HG02938 (cell line): ENCODE measurements around the gene POLR3H.
"Not testable (repeated sequence)": the region's sequence is repeated elsewhere in the genome, so short reads cannot be mapped to it uniquely, and the experiment has no call there.

ENCODE experiments used
- ATAC-seq: cut with Tn5 transposase; IDR thresholded peaks from one replicate; pipeline ENCODE4 v1.9.1; 2021; ENCODE audit warnings: mild to moderate bottlenecking, moderate library complexity; ENCODE audit not compliant: unreplicated experiment

POLR3H gene

DNA sequence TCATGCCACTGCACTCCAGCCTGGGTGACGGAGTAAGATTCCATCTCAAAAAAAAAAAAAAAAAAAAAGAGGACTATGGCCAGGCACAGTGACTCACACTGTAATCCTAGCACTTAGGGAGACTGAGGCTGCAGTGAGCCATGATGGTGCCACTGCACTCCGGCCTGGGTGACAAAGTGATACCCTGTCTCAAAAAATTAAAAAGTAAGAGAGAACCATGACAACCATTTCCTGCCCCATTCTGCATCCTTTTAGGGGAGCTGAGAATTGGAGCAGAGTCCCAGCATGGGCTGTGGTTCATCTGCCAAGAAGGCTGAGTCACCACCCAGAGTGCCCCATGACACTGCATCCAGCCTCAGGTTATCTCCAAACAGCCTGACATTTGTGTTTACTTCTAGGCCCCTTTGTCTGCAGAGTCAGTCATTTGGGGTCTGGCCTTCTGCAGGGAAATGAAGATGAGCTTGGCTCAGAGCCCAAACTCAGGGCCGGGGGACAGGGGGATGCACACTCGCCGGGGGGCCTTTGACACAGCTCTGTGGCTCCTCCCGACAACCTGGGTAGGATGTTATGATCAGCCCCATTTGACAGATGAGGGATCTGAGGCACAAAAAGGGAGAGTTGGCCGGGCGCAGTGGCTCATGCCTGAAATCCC, 21.3 kb upstream of the POLR3H start:
- ATAC-seq: no peak

DNA sequence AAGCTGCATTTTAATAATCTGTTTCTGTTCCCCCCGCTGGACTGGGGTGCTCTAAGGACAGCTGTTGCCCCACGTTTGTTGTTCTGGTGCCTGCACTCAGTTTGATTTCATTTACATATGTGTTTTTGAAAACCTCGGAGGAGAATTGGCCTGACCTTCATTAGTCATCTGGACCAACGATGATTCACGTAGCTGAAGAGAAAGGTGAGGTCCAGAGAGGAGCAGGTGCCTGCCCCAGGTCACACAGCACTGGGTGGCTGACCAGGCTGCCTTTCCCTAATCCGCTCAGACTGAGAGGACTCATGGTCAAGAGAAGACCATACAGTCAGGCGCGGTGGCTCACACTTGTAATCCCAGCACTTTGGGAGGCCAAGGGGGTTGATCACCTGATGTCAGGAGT, 20.3 kb upstream of the POLR3H start:
- no peak for ATAC-seq

DNA sequence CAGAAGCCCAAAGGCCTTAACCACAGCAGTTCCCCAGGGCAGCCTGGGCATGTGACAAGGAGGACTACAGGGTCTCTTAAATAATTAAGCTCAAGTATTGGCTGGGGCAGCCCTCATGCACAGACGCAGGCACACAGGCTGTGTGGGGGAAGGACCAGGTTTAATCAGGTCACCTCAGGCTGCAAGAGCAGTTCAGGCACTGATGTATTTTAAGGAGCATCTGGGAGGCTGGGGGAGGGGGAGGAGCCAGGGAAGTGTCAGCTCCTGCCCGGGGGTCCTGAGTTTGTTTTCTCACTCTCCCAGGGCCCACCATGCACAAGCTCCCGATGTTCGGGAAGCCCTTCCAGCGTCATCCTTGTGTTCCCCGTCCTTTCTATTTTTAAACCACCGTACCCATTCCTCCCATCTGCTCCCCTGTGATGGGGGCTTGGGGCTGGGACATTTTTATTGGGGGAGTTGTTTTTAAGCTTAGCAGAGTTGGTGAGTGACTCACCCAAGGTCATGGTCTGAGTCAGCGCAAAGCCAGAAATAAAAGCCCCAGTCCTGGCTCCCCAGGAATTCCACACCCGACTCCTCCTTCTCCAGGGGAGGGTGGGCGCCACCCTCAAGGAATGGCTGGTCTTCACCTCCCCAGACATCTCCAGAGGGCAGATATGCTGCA, 18.9 kb upstream of the POLR3H start:
- ATAC-seq: no peak

DNA sequence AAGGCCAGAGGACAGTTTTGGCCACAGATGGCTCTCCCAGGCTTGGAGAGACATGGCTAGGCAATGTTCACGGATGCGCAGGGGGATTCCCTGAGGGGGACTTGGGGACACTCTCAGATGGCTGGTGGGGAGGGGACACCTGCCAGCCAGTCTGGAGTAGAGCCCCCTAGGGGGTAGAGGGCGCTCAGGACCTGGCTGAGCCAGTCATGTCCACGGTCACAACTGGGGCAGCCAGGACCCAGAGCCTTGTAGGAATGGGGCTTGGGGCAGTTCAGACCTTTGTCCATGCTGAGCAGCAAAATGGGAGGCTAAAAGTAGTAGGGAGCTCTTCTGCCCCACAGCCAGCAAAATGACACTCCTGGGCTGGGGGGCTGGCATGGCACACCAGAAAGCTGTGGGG, 18.2 kb upstream of the POLR3H start:
- ATAC-seq: no peak

DNA sequence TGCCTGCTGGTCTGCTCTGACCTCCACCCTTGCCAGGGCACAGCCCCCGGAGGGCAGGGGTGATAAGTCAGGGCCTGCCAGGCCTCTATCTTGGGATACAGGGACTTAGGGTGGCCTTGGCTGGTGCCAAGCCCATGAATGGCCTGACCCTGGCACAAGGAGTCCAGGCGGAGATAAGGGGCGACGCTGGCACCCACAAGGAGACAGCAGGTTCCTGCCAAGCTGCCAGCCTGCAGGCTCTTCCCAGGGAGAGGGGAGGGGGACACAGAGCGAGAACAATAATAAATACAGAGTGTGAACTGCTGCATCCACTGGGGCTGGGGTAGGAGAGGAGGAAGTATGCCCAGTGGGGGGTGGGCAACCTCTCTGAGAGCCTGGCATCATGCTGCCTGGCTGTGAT, 17.5 kb upstream of the POLR3H start:
- ATAC-seq: no peak

DNA sequence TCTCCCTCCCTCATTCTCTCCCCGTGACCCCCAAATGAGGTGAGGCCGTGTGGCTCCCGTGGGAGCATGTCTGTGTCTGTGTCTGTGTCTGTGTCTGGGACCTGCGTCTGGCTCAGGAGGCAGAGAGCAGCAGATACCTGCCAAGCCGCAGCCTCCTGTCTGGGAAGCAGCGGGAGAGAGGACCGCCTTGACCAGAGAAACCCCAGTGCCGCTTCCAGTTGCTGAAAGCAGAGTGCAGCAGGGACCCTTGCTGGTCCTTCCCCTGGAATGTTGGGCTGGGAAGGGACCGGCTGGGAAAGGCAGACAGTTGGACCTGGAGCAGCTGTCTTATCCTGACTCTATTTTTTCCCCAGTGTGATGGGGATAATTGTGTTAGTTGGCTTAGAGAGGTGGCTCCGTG, 17.1 kb upstream of the POLR3H start:
- ATAC-seq: no peak

DNA sequence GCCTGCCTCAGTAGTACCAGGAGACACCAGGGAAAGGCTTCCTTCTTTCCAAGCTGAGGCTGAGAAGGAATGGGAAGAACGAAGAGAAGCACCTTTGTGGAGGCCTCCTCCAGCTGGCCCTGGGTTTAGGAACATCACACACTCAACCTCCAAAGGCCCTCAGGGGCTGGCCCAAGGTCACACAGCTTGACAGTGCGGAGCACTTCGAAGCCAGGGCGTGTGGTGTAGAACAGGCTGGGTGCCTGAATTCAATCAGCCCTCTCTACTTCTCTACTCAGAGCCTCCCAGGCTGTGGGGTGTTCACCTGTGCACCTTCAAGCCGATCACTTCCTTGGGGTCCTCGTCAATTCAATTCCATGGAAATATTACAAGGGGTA, 15.8 kb upstream of the POLR3H start:
- no peak for ATAC-seq

DNA sequence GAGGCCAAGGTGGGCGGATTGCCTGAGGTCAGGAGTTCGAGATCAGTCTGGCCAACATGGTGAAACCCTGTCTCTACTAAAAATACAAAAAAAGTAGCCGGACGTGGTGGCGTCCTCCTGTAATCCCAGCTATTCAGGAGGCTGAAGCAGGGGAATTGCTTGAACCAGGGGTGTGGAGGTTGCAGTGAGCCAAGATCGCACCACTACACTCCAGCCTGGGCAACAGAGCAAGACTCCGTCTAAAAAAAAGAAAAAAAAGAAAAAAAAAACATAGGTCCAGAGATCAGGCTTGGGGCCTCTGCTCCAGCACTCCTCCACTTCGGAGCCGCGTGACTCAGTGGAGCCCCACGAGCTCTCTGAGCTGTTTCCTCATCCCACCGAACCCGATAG, 14.0 kb upstream of the POLR3H start:
- not testable (repeated sequence) for ATAC-seq

DNA sequence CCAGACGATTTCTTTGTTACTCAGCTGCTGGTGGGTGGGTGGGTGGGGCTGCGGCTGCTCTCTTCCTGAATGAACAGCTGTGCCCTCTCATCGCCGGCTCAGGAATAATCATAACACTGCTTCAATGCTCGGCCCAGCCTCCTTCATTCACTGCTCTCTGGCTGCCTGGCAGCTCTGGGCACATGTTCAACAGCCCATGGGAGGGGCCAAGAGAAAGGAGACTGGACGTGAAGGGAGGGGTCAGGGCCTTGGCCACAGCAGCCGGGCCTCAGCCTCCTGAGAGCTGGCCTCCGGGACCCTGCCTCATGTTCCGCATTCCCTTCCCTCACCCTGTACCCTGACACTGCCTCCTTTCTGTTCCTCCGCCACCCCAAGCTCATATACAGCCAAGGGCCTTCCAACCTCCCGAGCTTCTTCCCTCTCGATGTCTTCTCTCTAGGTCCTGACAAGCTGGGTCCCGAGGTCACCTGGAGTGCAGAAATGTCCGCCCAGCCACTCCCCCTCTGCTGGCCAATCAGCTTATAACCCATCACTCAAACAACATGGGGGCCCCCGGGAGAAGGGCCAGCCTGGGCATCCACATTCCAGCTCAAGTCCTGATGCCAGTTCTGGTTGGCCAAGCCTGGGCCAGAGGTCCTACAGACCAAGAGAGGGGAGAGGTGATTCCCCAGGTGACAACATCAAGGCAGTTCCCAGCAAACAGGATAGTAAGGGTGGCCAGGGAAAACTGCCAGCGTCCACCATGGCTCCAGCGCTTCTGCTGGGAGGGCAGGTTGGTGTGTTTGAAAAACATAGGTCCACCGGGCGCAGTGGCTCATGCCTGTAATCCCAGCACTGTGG, 13.4 kb upstream of the POLR3H start:
- ATAC-seq: no peak

DNA sequence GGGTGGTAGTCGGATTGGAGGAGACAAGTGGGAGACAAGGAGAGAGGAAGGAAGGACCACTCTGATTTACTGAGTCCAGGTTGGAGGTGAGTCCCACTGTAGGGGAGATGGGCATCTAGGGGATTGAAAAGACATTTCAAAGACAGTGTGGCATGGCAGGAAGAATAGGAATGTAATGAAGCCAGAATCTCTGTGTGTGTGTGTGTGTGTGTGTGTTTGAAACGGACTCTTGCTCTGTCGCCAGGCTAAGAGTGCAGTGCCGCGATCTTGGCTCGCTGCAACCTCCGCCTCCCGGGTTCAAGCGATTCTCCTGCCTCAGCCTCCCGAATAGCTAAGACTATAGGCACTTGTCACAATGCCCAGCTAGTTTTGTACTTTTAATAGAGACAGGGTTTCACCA, 12.3 kb upstream of the POLR3H start:
- no peak for ATAC-seq

DNA sequence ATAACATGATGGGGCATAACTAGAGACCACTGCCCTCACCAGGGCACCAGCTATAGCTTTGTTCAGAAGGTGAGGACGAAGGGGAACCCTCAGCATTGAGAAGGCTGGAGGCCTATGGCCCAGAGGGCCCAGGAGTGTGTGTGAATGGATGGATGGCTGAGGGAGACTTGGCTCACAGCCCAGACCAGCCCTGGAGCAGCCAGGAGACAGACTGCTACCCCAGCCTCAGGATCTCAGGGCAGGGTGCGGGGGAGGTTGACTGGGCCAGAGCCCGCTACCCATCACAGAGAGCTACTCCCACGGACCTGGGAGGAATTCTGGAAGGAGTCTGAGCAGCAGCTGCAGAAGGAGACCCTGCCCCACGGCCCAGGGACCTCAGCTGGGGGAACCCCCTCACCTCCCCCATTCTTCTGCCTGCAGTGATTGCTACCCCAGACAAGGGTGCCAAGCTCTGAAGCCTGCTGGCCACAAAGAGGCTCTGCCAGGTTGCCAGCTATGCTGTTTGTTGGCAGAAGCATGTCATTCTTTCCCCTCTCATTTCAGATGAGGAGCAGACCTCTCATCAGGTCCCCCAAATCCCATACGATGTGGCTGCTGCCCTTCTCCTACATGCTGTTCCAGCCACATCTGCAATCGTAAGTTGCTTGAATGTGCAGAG, 11.2 kb upstream of the POLR3H start:
- ATAC-seq: no peak

DNA sequence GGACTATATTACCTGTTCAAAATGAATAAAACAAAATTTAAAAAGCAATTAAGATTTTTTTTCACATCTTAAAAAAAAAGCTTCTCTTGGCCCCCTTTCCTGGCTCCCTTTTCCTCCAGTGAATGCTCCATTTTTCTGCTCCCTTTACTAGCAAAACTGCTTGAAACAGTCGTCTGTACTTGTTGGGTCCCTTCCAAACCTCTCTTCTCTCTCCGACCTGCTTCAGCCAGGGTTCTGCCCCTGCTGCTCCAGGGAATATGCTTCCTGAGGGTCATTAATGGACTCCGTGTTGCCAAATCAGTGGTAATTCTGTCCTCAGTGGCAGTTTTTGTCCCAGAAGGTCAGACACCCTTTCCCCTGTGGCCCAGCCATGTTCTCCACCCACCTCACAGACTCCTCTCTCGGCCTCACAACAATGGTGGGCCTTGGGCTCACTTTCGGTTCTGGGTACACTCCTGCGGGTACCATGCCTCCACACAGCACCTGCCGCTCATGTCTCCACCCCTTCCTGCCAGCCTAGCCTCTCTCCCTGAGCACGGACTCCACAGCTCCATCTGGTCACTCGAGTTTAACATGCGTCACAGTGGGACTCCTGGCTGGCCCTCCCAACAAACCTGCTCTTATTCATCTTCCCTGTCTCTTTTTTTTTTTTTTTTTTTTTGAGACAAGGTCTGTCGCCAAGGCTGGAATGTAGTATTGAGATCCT, 7.8 kb upstream of the POLR3H start:
- no peak for ATAC-seq

DNA sequence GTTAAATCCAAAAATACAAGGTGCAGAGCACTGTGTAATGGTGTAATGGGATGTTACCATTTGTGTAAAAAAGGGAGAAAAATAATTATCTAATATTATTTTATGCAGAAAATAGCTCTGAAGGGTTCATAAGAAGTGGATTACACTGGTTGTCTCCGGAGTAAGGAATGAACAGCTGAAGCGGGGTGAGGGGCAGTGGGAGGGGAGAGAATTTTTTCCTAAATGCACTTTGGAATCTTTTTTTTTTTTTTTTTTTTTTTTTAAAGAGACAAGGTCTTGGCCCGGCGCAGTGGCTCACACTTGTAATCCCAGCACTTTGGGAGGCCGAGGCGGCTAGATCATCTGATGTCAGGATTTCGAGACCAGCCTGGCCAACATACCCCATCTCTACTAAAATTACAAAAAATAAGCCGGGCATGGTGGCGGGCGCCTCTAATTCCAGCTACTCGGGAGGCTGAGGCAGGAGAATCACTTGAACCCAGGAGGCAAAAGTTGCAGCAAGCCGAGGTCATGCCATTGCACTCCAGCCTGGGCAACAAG, 6.8 kb upstream of the POLR3H start:
- ATAC-seq: no peak

DNA sequence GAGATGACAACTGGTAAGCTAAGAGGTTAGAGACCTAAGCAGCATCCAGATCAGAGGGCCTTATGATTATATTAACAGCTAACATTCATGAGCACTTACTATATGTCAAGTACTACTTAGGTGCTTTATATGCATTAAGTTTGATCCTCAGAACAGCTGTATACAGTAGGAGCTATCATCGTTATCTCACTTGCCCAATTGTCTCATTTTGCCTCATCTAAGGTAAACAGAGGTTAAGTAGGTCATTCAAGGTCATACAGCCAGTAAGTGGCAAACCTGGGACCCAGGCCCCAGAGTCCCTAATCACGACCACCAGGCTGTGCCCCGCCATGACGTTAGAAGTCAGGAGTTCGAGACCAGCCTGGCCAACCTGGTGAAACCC, 4.6 kb upstream of the POLR3H start:
- no peak for ATAC-seq

DNA sequence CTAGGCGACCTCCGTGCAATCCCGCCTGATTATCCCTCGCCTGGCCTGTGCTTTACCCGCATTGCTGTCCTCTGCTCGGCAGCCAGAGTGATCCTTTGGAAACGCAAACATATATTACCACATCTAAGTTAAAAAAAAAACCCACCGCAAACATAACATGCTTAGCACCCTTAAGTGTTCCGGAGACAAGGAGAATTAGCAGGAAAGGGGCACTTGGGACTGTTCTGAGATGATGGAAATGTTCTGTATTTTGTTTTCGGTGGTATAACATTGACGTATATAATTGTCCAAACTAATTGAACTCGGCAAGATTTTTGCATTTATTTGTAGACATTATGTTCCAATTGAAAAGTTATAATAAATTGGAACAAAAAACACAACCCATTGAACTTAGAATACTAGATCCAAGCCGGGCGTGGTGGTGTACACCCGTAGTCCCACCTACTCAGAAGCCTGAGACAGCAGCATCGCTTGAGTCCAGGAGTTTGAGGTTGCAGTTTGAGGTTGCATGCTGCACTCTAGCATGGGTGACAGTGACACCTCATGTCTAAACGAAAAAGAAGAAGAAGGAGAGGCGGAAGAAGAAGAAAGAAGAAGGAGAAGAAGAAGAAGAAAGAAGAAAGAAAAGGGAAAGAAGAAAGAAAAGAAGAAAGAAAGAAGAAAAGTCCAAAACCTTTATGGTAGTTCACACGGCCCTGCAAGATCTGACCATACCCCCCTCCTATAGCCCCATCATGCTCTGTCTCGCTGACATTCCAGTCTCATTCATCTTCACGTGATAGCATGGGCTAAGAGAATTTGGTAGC, 604 bp upstream of the POLR3H start:
- no peak for ATAC-seq

DNA sequence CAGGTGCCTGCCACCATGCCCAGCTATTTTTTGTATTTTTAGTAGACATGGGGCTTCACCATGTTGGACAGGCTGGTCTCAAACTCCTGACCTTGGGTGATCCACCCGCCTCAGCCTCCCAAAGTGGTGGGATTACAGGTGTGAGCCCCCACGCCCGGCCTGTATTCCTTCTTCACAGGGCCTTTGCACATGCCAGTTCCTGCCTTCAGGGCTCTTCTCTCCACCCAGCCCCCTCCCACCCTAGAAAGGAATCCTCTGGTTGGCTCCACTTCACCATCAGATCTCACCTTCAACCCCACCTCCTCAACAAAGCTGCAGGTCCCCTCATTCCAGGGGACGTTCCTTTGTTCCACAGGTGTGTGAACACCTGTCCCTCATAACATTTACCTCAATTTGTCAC, 2.0 kb downstream of the POLR3H start:
- no peak for ATAC-seq

DNA sequence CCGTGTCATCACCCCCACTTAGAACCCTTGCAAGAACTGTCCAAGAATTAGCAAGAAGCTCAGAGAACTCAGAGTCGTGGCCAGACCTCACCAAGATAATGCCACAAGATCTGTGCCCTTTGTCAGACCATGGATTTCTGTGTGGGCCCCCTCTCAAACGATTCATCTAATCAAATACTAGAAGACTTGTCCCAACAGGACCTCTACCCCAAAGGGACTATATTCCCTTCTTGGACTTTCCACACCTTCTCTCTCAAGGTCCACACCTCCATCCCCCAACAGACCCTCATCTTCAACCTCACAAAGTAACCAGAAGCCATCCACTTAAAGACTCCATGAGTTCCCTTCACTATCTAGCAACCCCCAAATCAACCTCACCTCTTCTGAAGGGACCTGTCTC, 2.8 kb downstream of the POLR3H start:
- no peak for ATAC-seq

DNA sequence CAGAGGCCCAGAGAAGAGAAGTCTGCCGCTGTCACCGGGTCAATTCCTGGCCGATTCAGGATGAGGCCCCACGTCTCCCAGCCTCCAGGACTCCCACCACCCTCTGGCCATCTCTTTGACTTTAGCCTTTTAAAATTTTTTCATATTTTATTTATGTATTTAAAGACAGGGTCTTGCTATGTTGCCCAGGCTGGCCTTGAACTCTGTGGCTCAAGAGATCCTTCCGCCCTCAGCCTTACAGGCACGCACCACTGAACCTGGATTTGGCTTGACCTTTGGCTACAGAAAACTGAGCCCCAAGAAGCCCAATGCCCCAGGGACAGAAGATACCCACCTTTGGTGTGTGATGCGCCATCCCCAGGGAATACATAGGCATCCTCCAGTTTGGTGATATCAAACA, 3.9 kb downstream of the POLR3H start:
- ATAC-seq: no peak

DNA sequence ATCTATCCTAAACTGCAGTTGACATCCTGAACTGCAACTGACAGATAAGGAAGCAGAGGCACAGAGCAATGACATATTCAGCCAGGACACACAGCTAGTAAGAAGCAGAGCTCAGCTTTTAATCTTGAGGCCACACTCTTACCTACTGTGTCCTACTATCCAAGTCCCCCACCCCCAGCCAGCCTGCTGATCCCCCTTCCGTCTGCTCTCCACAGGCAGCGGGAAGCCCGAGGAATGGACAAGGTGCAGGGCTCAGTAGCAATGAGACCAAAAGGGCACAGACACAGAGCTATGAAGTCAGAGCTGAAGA, 4.3 kb downstream of the POLR3H start:
- no peak for ATAC-seq
